GM23338 (cell line): Measurements from ENCODE around the gene LITAF. TPM values are rescaled to one million over a fixed set of nuclear protein-coding genes. Genes with fewer than 3 reads are reported as not detected.

Experiments used
- ATAC-seq: fragments of 200-7000 bp; cut with Tn5 transposase; 3 replicates; pipeline ENCODE4 v1.9.1; 2020
- DNase-seq: peaks from one replicate; pipeline ENCODE4 v3.0.0-alpha.2; 2015; ENCODE audit warnings: low spot score
- H2AFZ ChIP-seq: fragments of 200-600 bp; sonication (generic); 2 replicates; pipeline ENCODE4 v1.8.0; 2016; ENCODE audit warnings: antibody characterized with exemption, mild to moderate bottlenecking, moderate library complexity
- H3F3A ChIP-seq: fragments of 200-600 bp; sonication (generic); replicated peaks from 2 replicates; pipeline ENCODE4 v1.8.0; 2017; ENCODE audit warnings: antibody characterized with exemption, mixed run types, low read depth
- H3K27ac ChIP-seq: fragments of 200-600 bp; sonication (generic); 2 replicates; pipeline ENCODE4 v1.6.1; 2016; ENCODE audit warnings: low read depth
- H3K27me3 ChIP-seq: fragments of 200-600 bp; sonication (generic); 2 replicates; pipeline ENCODE4 v1.8.0; 2016; ENCODE audit warnings: mild to moderate bottlenecking, mixed run types, moderate library complexity; ENCODE audit not compliant: insufficient read depth
- H3K36me3 ChIP-seq: fragments of 200-600 bp; sonication (generic); 2 replicates; pipeline ENCODE4 v1.8.0; 2016; ENCODE audit warnings: mild to moderate bottlenecking; ENCODE audit not compliant: insufficient read depth
- H3K4me1 ChIP-seq: fragments of 200-600 bp; sonication (generic); 2 replicates; pipeline ENCODE4 v1.8.0; 2016; ENCODE audit warnings: mild to moderate bottlenecking, moderate library complexity; ENCODE audit not compliant: insufficient read depth
- H3K4me2 ChIP-seq: fragments of 200-600 bp; sonication (generic); 2 replicates; pipeline ENCODE4 v1.7.1; 2017; ENCODE audit warnings: mixed run types
- H3K4me3 ChIP-seq: fragments of 200-600 bp; sonication (generic); 2 replicates; pipeline ENCODE4 v1.6.1; 2016; ENCODE audit warnings: mixed run types
- H3K79me2 ChIP-seq: fragments of 200-600 bp; sonication (generic); replicated peaks from 2 replicates; pipeline ENCODE4 v1.8.0; 2017; ENCODE audit warnings: mild to moderate bottlenecking; ENCODE audit not compliant: insufficient read depth
- H3K9me2 ChIP-seq: fragments of 200-600 bp; sonication (generic); 2 replicates; pipeline ENCODE4 v1.8.0; 2017; ENCODE audit not compliant: insufficient read depth
- H4K20me1 ChIP-seq: fragments of 200-600 bp; sonication (generic); replicated peaks from 2 replicates; pipeline ENCODE4 v1.8.0; 2017; ENCODE audit warnings: mild to moderate bottlenecking; ENCODE audit not compliant: insufficient read depth
- H3K27ac Mint-ChIP-seq: 2 replicates; pipeline ENCODE4 v1.8.0; 2020; ENCODE audit warnings: inconsistent platforms, mild to moderate bottlenecking, moderate library complexity, mixed read lengths
- H3K27me3 Mint-ChIP-seq: 3 replicates; pipeline ENCODE4 v1.8.0; 2022; ENCODE audit warnings: low read depth, mild to moderate bottlenecking, moderate library complexity, mixed read lengths, inconsistent platforms; ENCODE audit not compliant: insufficient read depth, poor library complexity
- H3K36me3 Mint-ChIP-seq: 3 replicates; pipeline ENCODE4 v1.8.0; 2021; ENCODE audit warnings: low read depth, mild to moderate bottlenecking, inconsistent platforms, moderate library complexity, mixed read lengths
- H3K4me1 Mint-ChIP-seq: 3 replicates; pipeline ENCODE4 v1.8.0; 2020; ENCODE audit warnings: mild to moderate bottlenecking, inconsistent platforms, mixed read lengths
- H3K4me3 Mint-ChIP-seq: 3 replicates; pipeline ENCODE4 v1.8.0; 2021; ENCODE audit warnings: moderate library complexity, mild to moderate bottlenecking, inconsistent platforms, mixed read lengths
- H3K9me3 Mint-ChIP-seq: 3 replicates; pipeline ENCODE4 v1.8.0; 2020; ENCODE audit warnings: moderate library complexity, mild to moderate bottlenecking, inconsistent platforms, mixed read lengths
- CREB1 ChIP-seq: fragments of 250-450 bp; sonication (Bioruptor Pico); IDR thresholded peaks from 2 replicates; pipeline ENCODE4 v1.5.0; 2020; ENCODE audit warnings: low read depth, mild to moderate bottlenecking, moderate library complexity
- CTCF ChIP-seq, 2 experiments: fragments of 200-600 bp in 1 of 2; sonication (generic) in 1 of 2; conservative IDR thresholded peaks; 2 replicates each; pipeline versions ENCODE4 v1.5.1 to v1.6.1; 2016 to 2017; ENCODE audit warnings: antibody characterized with exemption in 2 of 2, low read depth in 2 of 2, mild to moderate bottlenecking in 2 of 2, moderate library complexity in 1 of 2
- ETS1 ChIP-seq: IDR thresholded peaks from 2 replicates; pipeline ENCODE4 v1.6.1; 2016; ENCODE audit warnings: antibody characterized with exemption
- EZH2 ChIP-seq: fragments of 200-600 bp; sonication (generic); IDR thresholded peaks from one replicate; pipeline ENCODE4 v1.8.0; 2017; ENCODE audit warnings: antibody characterized with exemption, mild to moderate bottlenecking, low read depth; ENCODE audit not compliant: unreplicated experiment
- EZH2phosphoT487 ChIP-seq: fragments of 200-600 bp; sonication (generic); IDR thresholded peaks from one replicate; pipeline ENCODE4 v1.8.1; 2018; ENCODE audit warnings: antibody characterized with exemption; ENCODE audit not compliant: unreplicated experiment
- JUNB ChIP-seq: IDR thresholded peaks from one replicate; pipeline ENCODE4 v1.6.1; 2016; ENCODE audit warnings: antibody characterized with exemption; ENCODE audit not compliant: unreplicated experiment
- NANOG ChIP-seq: IDR thresholded peaks from 2 replicates; pipeline ENCODE4 v1.6.1; 2016; ENCODE audit warnings: antibody characterized with exemption, borderline replicate concordance
- POLR2AphosphoS5 ChIP-seq: IDR thresholded peaks from 2 replicates; pipeline ENCODE4 v1.6.1; 2016; ENCODE audit warnings: antibody characterized with exemption, low read depth
- REST ChIP-seq: IDR thresholded peaks from one replicate; pipeline ENCODE4 v1.6.1; 2018; ENCODE audit warnings: antibody characterized with exemption; ENCODE audit not compliant: unreplicated experiment
- STAT1 ChIP-seq: IDR thresholded peaks from one replicate; pipeline ENCODE4 v1.6.1; 2016; ENCODE audit warnings: antibody characterized with exemption; ENCODE audit not compliant: unreplicated experiment
- ZNF114 ChIP-seq: fragments of 250-450 bp; sonication (Bioruptor Pico); IDR thresholded peaks from 2 replicates; pipeline ENCODE4 v1.5.0; 2020; ENCODE audit warnings: mild to moderate bottlenecking, moderate library complexity
- ZNF331 ChIP-seq: fragments of 250-450 bp; sonication (Bioruptor Pico); IDR thresholded peaks from 2 replicates; pipeline ENCODE4 v1.5.0; 2020; ENCODE audit warnings: low read depth, mild to moderate bottlenecking, moderate library complexity
- ZNF462 ChIP-seq: fragments of 250-450 bp; sonication (Bioruptor Pico); IDR thresholded peaks from 2 replicates; pipeline ENCODE4 v1.5.0; 2020; ENCODE audit warnings: mild to moderate bottlenecking, moderate library complexity
- polyA plus RNA-seq: library from polyadenylated mRNA; unstranded; fragments of >200 nt; fragmentation: Nextera tagmentation; extraction: Ambion mirVana; gene quantifications from 2 replicates; pipeline ENCODE4 v1.2.1, GENCODE V29; 2016
- total RNA-seq: library from RNA; depleted of rRNA; stranded (reverse); fragments of >200 nt; shearing (Covaris generic); gene quantifications from 2 replicates; pipeline ENCODE4 v1.2.3, GENCODE V29; 2014

Gene LITAF
- total and polyA plus RNA-seq, 2 experiments from 2014 or later: 131 to 158 TPM

GRCh38 chr16:11564046-11564926, 22.4 kb downstream of the LITAF start:
- Histone ChIP-seq H3K4me1 (peaks cover 39% of the 10 kb centered on the region), H3K4me2 (peak overlapping the region; percentile 6; the same call in 1 of the 2 replicates), H2AFZ (no peak overlapping the region), H3F3A (peaks cover 14% of the 10 kb centered on the region), H3K79me2 (peaks cover 98% of the 10 kb centered on the region), H3K27ac (peak overlapping the region; percentile 61), H3K9me2 (no peaks in the 10 kb centered on the region), H4K20me1 (peaks cover 19% of the 10 kb centered on the region), H3K27me3 (no peaks in the 10 kb centered on the region), H3K36me3 (no peaks in the 10 kb centered on the region), H3K4me3 (no peak overlapping the region)
- H3K4me1 Mint-ChIP-seq: peaks cover 30% of the 10 kb centered on the region
- DNase-seq: no peak
- H3K9me3 Mint-ChIP-seq: no peaks in the 10 kb centered on the region
- no peak overlapping the region for H3K27ac Mint-ChIP-seq
- peaks cover 21% of the 10 kb centered on the region for H3K27me3 Mint-ChIP-seq
- peaks cover 4% of the 10 kb centered on the region; the same call in 2 of the 3 replicates for H3K36me3 Mint-ChIP-seq
- no peak overlapping the region for H3K4me3 Mint-ChIP-seq
- TF ChIP-seq ZNF331 (CRISPR knock-in tag): no peak
- no peak for TF ChIP-seq ZNF462 (CRISPR knock-in tag)
- TF ChIP-seq CTCF (conservative IDR thresholded peaks at IDR 0.05; ENCODE audit: low read depth in 2 of 2): no peak
- TF ChIP-seq REST: no peak
- no peak for TF ChIP-seq CREB1 (CRISPR knock-in tag)
- no peak for TF ChIP-seq STAT1
- no peak for TF ChIP-seq ETS1
- TF ChIP-seq JUNB: no peak
- TF ChIP-seq NANOG: no peak
- no peak for TF ChIP-seq ZNF114
- TF ChIP-seq EZH2phosphoT487: no peak
- TF ChIP-seq POLR2AphosphoS5: no peak
- TF ChIP-seq EZH2: no peak
- ATAC-seq: no peak
